NCI-H82 treated with DMSO at 0.1 percent for 48 hours (cell line): ENCODE measurements around the gene EHF.

Experiments
- DNase-seq: peaks from one replicate; lab custom pipeline; 2025; ENCODE audit not compliant: unreplicated experiment; lab: John Stamatoyannopoulos, UW

Gene EHF

GRCh38 chr11:34643311-34643710, 22.4 kb downstream of the EHF start:
- DNase-seq, result no peak

GRCh38 chr11:34643846-34644245, 23.0 kb downstream of the EHF start:
- no peak for DNase-seq

- DNase-seq, result no peak
Measured at GRCh38 chr11:34644669-34645406, 23.9 kb downstream of the EHF start.

- no peak for DNase-seq
Measured at GRCh38 chr11:34646431-34646830, 25.5 kb downstream of the EHF start.

GRCh38 chr11:34647131-34647530, 26.2 kb downstream of the EHF start:
- DNase-seq, result no peak

- no peak for DNase-seq
Measured at GRCh38 chr11:34647532-34647931, 26.6 kb downstream of the EHF start.

- DNase-seq, result no peak
Measured at GRCh38 chr11:34648036-34648435, 27.1 kb downstream of the EHF start.

- no peak for DNase-seq
Measured at GRCh38 chr11:34649597-34649996, 28.7 kb downstream of the EHF start.

- no peak for DNase-seq
Measured at GRCh38 chr11:34650528-34650927, 29.6 kb downstream of the EHF start.

GRCh38 chr11:34651551-34651950, 30.7 kb downstream of the EHF start:
- no peak for DNase-seq

- DNase-seq, result no peak
Measured at GRCh38 chr11:34652191-34652973, 31.5 kb downstream of the EHF start.

- no peak for DNase-seq
Measured at GRCh38 chr11:34653031-34653430, 32.1 kb downstream of the EHF start.

GRCh38 chr11:34653851-34654482, 33.1 kb downstream of the EHF start:
- DNase-seq, result no peak

- no peak for DNase-seq
Measured at GRCh38 chr11:34654483-34655334, 33.8 kb downstream of the EHF start.

- no peak for DNase-seq
Measured at GRCh38 chr11:34655335-34656008, 34.6 kb downstream of the EHF start.

- no peak for DNase-seq
Measured at GRCh38 chr11:34656062-34656720, 35.3 kb downstream of the EHF start.

- DNase-seq, result no peak
Measured at GRCh38 chr11:34658071-34659015, 37.5 kb downstream of the EHF start.

- DNase-seq, result no peak
Measured at GRCh38 chr11:34659096-34659733, 38.3 kb downstream of the EHF start.
